NCI-H2196 (cell line): Measurements from ENCODE around the gene GLT8D2.

Source experiments
- DNase-seq: peaks from one replicate; lab custom pipeline; 2025; ENCODE audit not compliant: unreplicated experiment; lab: John Stamatoyannopoulos, UW

The GLT8D2 gene

DNA sequence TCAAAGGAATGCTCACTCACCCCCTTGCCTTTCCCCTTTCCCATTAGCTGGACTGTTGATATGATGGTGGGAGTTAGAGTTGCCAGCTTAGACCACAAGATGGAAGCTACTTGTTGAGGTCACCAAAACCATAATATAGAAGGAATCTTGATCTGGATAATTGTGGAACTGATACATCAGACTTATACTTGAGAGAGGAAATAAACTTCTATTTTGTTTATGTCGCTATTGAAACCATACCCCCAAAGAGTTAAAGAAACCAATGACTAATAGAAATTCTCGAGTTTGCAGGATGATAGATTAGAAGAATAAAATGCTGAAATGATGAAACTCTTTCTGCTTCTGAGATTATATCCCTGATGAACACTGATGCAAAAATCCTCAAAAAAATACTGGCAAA lies 46.4 kb downstream of the GLT8D2 start:
- DNase-seq, result no peak

DNA sequence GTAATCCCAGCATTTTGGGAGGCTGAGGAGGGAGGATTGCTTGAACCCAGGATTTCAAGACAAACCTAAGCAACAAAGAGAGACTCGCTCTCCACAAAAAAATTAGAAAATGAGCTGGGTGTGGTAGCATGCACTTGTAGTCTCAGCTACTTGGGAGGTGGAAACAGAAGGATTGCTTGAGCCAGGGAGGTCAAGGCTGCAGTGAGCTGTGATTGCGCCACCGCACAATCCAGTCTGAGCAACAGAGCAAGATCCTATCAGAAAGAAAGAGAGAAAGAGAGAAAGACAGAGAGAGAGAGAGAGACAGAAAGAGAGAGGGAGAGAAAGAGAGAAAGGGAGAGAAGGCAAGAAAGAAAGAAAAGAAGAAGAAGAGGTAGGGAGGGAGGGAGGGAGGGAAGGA lies 47.3 kb downstream of the GLT8D2 start:
- no peak for DNase-seq

DNA sequence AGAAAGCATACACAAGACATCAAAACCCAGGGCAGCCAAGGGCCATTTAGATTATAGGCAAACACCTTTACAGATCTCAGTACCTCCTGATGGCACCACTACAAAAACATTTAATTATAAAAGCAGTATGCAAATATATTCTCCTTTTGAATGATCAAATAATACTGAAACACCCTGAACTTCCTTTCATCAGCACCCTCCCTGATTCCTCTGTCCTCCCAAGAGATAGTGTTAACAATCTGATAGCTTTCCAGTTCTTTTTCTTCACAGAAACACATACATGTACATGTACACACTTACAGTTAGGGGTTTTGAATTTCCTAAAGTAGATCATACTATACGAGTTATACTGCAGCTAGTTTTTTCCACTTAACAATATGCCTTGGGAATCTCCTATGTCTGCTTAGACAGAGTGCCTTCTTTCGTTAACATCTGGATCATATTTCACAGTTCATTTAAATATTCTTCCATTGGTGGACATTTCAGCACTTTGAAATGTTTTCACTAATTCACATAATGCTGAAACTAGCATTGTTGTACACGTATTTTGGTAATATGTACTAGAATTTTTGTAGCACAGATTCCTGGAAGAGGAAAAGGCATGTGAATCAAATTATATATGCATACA lies 49.1 kb downstream of the GLT8D2 start:
- no peak for DNase-seq

DNA sequence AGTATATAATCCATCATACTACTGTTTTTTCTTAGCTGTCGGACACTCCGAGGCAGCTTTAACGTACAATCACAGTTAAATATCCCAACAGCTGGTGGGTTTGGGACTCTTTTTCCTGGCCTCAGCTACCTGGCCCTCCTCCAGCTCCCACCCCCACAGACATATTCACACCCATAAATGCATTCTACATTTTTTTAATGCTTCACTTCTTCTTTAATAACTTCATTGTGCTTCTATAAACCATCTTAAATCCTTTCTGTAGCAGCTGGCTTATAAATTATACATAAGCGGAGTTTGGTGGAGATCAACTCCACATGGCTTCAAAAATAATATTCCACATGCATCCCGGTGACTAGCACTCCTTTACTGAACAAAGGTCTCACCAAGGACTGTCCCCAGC lies 51.0 kb downstream of the GLT8D2 start:
- DNase-seq, result no peak

DNA sequence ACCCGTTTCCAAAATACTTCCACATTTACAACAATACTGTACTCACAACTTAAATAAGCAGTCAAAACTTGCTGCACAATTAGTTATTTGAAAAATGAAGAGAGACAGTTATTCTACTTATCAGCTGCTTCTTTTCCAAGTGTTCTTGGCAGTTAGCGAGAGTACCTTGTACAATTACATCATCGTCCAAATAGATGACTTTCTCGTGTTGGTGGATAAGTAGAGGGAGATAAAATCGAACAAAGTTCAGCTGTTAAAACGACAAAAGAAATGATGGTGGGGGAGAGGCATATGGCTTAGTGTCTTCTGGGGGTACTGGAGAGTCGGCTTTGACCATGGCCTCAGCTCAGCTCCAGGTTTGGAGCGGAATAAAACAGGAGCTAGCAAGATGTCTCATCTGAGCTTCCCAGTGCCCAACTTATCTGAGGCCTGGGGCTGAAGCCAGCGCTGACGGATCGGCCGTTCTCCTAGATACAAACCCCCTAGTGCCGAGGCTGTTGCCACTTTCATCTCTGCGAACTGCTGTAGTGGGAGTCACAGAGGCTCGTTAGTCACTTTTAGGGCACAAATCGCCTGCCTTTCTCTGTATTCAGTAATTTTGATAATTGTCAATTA lies 52.6 kb downstream of the GLT8D2 start:
- no peak for DNase-seq

DNA sequence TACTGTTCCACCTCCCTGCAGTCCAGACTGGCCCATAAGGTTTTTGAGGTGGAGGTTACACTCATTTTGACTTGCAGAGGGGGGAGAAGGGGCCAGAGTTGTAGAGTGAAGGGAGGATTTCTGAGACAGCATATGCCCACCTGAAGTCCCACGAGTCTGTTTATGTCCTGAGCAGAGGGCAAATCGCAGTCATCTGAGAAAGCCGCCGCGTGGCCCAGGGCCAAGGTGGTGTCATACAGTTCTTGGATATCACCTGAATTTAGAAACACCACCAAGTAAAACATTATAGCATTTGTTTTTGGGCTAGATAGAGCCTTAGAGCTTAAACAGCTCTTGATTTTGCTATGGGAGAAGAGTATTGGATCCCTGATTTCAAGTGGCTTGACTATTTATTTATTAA lies 53.4 kb downstream of the GLT8D2 start:
- no peak for DNase-seq

DNA sequence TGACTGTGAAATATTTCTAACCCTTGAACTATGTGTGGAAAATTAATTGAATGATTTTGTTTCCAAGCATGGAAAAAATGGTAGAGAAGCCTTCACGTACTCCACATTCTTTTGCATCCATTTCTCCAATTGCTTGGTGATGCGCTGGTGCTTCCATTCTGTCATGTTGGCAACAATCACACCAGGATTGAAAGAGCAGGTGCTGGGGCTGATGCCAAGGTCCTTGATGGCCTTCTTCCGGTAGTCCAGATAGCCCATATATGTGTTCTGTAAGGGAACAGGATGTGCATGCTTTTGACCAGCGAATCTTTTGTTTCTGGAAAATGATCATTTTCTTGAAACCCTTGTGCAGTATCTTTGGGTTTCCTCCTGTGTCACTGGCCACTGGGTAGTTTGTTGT lies 55.8 kb downstream of the GLT8D2 start:
- peak; percentile 59 for DNase-seq

DNA sequence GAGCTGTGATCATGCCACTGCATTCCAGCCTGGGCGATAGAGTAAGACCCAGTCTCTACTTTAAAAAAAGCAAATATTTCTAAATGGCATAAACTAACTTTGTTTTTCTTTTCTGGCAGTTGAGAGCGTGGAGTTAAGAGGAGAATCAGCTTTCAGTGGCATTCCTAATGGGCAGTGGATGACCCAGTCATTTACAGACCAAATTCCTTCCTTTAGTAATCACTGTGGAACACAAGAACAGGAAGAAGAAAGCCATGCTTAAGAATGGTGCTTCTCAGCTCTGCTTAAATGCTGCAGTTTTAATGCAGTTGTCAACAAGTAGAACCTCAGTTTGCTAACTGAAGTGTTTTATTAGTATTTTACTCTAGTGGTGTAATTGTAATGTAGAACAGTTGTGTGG lies 63.2 kb downstream of the GLT8D2 start:
- DNase-seq, result no peak

DNA sequence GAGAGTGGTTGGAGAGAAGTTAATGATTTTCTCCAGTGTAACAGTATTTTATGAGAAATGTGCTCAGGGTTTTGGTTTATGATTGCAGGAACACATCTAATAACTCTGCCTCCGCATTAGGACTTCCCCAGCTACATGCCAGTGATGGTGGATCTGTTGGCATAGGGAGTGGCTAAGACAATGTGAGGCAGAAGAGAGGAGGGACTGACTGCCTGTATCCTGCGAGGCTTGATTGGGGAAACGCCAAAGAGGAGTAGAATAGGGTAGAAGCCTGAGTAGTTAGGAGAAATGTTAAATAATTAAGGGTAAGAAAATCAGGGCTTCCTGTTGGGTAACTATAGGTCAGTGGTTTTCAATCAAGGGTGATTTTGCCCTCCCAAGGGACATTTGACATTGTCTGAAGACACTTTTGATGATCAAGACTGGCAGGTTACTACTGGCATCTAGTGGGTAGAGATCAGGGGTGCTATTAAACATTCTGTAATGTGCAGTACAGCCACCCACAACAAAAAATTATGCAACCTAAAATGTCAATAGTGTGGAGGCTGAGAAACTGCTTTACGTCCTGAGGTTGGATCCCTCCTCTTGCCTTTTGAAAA lies 71.5 kb downstream of the GLT8D2 start:
- DNase-seq, result no peak

DNA sequence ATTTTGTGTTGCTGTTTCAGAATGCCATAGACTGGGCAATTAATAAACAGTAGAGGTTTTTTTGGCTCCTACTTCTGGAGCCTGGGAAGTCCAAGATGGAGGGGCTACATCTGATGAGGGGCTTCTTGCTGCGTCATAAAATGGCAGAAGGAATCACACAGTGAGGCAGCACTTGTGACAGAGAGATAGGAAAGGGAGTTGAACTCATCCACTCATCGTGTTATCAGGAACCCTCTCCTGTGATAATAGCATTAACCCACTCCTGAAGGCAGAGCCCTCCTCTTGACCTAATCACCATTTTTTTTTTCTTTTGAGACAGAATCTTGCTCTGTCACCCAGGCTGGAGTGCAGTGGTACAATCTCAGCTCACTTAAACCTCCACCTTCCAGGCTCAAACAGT lies 74.6 kb downstream of the GLT8D2 start:
- no peak for DNase-seq

DNA sequence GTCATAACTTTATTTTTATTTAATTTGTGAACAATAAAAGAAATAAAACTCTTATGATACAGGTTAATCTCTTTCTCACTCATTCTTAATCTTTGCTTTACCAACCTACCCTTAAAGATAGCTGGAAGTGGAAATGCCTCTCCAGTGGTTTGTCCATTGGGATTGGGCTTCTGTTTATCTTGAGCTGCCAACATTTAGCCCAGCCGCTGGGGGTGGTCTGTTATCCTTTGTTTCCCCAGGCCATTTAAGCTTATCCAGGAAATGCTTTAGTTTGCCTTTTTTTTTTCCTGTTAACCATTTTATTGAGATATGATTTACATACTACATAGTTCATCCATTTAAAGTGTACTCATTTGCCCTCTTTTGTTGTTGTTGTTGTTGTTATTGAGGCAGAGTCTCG lies 76.1 kb downstream of the GLT8D2 start:
- no peak for DNase-seq

DNA sequence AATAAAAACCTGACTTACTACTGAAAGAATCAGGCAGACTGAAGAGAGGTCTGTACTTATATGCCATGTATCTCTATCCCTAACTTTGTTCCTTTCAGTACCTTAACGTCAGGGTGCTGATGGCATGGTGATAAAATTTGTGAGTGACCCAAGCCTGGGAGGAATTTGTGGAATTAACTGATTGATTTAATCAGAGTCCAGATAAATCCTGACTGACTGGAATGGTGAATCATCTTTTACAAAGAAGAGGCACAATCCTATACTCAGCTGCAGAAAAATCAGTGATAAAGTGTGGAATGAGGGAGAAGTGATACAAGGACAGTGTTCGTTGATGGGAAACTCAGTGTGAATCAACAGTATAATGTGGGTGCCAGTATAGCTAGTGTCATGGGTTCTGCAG lies 80.6 kb downstream of the GLT8D2 start:
- no peak for DNase-seq

DNA sequence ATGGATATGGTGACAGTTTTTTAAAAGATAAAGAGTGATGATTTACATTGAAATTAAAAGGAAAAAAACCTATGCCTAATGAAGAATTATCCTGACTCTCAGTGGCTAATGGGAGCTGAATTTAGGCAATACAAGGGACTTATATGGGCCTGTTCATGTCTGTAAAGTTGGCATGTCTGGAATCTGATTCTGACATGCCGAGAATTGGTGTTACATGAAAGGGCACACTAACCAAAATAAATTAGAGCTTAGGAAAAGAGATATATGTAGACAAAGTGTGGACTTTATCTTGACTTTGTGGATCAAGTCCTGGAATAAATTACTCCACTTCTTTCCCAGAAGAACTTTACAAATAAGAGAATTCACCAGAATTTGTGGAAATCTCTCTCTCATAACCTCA lies 83.3 kb downstream of the GLT8D2 start:
- DNase-seq, result no peak

DNA sequence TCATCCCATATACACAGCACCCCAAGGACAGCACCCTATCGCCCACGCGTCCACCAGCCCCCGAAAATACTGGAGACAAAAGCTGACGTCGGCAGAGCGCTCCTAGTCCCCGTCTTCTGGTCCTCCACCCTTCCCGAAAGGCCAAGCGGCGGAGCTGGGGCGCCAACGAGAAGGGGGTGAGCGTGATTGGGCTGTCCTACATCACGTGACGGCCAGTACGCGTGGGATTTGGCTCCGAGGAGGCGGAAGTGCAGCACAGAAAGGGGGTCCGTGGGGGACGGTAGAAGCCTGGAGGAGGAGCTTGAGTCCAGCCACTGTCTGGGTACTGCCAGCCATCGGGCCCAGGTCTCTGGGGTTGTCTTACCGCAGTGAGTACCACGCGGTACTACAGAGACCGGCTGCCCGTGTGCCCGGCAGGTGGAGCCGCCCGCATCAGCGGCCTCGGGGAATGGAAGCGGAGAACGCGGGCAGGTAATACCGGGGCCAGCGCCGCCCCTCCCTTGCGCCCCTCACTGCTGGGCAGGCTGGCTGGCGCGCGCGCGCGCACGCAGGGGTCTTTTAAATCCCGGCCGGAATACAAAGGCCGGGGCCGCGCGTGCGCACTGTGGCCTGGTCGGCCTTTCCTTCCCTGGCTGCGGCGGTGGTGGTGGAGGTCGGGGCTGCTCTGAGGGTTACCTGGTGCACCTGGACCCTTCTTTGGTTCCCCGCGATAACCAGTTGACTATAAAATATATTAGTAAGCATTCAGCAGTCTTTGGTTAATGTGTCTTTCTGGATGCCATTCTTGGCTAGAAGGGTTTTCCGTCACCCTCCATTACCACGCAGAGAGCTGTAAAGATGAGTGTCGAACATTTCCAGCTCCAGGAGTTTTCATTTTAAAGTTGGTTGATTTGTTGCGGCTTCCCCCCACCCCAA lies 84.1 kb downstream of the GLT8D2 start, which contains the start of gene TDG:
Gene TDG (plus strand): TSS at position 283 of the 915 bp plus-strand sequence. CDS start 166 bp downstream, at position 449.
- peak; percentile 98 for DNase-seq

DNA sequence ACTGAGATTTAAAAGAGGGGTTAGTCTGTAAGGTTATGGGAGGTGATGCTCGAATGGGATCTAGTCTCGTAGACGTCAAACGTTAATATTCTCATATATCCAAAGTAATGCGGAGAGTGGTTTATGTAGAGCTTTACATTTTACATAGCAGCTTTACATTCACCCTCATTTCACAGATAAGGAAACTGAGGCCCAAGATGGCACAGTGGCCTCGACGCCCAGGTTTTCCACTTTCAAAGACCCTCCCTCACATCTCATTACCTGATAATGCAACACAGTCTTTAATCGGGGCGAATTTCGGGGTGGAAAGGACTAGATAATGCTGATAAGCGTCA lies 84.8 kb downstream of the GLT8D2 start:
- DNase-seq, result no peak

DNA sequence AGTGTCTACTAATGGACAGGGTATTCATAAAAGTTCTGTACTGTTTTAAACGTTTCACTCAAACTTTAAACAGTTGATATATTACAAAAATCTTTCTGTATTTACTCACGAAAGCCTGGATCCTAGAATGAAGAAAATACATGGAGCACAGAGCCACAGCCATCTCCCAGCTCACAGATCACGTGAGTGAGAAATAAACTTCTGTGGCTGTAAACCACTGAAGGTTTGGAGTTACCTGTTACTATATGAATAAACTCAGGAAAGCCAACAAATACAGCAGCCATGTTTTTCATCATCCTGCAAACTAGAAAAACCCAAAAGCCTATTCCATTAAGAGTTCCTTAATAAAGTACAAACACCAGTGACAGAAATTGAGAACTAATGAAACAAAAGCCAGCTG lies 85.2 kb downstream of the GLT8D2 start:
- DNase-seq, result no peak

DNA sequence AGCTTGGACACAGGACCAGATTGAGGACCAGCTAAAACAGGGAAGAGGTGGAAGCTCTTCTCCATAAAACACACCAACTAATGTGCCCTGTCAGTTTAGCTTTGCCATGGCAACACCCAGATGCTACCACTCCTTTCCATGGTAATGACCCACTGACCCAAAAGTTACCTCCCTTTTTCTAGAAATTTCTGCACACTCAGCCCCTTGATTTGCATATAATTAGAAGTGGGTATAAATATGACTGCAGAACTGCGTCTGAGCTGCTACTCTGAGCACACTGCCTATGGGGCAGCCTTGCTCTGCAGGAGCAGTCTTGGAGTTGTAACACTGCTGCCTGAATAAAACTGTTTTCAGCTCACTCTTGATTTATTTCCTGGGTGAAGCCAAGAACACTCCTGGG lies 87.5 kb downstream of the GLT8D2 start:
- no peak for DNase-seq

DNA sequence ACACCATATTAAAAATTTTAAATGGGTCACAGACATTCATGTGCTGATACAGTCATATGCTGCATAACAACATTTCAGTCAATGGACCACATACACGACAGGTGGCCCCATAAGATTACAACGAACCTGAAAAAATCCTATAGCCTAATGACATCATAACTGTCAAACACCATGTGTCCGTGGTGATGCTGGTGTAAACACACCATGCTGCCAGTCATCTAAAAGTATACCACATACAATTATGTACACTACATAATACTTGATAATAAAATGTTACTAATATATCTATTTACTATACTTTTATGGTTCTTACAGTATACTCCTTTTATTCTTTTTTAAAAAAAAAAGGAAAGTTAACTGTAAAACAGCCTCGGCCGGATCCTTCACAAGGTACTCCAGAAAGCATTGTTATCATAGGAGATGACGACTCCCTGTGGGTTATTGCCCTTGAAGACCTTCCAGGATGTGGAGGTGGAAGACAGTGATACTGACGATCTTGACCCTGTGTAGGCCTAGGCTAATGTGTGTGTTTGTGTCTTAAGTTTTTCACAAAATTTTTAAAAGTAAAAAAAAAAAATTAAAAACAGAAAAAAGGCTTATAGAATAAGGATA lies 89.3 kb downstream of the GLT8D2 start:
- no peak for DNase-seq

DNA sequence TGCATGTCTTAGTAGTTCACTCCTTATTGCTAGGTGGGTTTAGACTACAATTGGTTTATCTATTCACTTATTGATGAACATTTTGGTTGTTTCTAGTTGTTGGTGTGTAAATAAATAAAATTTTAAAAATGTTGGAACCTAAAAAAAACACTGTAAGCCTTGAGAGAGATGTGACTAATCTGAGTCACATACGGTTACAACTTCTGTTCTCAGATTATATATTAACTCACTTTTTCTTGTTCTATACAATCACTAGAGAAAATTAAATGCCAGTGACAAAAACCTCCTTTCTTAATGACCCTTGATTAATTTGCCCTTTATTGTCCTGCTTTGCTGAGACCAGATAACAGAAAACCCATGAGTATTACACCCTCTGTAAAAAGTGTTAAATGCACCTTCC lies 91.4 kb downstream of the GLT8D2 start:
- DNase-seq, result no peak

DNA sequence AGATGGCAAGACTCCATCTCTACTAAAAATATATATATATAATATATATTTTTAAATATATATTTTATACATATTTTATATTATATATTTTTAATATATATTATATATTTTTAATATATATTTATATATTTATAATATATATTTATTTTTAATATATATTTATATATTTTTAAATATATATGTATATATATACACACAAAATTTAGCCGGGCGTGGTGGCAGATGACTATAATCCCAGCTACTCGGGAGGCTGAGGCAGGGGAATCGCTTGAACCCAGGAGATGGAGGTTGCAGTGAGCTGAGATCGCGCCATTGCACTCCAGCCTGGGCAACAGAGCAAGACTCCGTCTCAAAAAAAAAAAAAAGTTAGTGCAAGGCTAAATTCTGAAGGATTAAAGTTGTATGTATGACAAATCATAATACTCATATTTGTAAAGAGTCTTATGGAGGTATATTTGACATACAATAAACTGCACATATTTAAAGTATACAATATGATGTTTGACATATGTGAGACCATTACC lies 92.1 kb downstream of the GLT8D2 start:
- no peak for DNase-seq

DNA sequence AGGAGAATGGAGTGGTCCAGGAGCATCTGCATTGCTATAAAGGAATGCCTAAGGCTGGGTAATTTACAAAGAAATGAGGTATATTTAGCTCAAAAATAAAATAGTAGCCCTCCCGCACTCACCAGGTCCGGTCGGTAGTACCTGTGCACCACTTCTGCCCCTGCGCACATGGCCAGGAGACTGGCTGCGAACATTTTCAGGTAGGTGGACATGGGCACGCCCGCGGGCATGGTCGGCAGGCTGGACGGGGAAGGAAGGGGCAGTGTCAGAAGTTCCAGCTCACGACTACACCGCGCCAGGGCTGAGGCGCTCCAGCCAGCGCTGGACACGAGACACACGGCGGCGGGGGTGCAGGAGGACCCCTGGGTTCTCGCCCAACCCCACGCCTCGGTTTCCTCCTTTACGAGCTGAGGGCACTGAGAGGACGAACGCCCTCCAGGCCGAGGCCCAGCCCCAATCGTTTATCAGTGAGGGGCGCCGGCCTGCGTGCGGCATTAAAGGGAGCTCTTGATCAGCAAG lies 93.4 kb downstream of the GLT8D2 start:
- DNase-seq, result no peak
